ENCODE results near the gene LTBP3. TPM values are rescaled to one million over a fixed set of nuclear protein-coding genes. Genes with fewer than 3 reads are reported as not detected.

LTBP3 gene
- total and polyA plus RNA-seq, 2 experiments from 2014 or later, result 53.7 to 85.3 TPM

GRCh38 chr11:65562020-65562419 lies 3.9 kb upstream of the LTBP3 start:
- no peak overlapping the region for H3K4me2 ChIP-seq
- no peaks in the 10 kb centered on the region for H3K9me2 ChIP-seq (replicated peaks; ENCODE audit: insufficient read depth)
- no peak overlapping the region for H2AFZ ChIP-seq
- H3K4me1 ChIP-seq (ENCODE audit: insufficient read depth), result peaks cover 31% of the 10 kb centered on the region
- H4K20me1 ChIP-seq (ENCODE audit: insufficient read depth, poor library complexity, severe bottlenecking), result no peaks in the 10 kb centered on the region
- H3K4me3 ChIP-seq, result no peak overlapping the region
- H3K9me3 ChIP-seq (ENCODE audit: low read depth), result no peaks in the 10 kb centered on the region
- TF ChIP-seq, protein P1, sequence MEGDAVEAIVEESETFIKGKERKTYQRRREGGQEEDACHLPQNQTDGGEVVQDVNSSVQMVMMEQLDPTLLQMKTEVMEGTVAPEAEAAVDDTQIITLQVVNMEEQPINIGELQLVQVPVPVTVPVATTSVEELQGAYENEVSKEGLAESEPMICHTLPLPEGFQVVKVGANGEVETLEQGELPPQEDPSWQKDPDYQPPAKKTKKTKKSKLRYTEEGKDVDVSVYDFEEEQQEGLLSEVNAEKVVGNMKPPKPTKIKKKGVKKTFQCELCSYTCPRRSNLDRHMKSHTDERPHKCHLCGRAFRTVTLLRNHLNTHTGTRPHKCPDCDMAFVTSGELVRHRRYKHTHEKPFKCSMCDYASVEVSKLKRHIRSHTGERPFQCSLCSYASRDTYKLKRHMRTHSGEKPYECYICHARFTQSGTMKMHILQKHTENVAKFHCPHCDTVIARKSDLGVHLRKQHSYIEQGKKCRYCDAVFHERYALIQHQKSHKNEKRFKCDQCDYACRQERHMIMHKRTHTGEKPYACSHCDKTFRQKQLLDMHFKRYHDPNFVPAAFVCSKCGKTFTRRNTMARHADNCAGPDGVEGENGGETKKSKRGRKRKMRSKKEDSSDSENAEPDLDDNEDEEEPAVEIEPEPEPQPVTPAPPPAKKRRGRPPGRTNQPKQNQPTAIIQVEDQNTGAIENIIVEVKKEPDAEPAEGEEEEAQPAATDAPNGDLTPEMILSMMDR (IDR thresholded peaks at IDR 0.05; ENCODE audit: poor library complexity), result no peak
- TF ChIP-seq EZH2phosphoT487 (IDR thresholded peaks at IDR 0.05; ENCODE audit: low read depth, severe bottlenecking, unreplicated experiment) (no peak), EZH2 (IDR thresholded peaks at IDR 0.05; ENCODE audit: borderline replicate concordance) (no peak)
- 89% methylated on average over 7 of the region's 7 CpGs for WGBS (ENCODE audit: low lambda C conversion rate, missing lambda C conversion rate)
- H3K79me2 ChIP-seq, result peaks cover 8% of the 10 kb centered on the region
- no peak for DNase-seq (ENCODE audit: low spot score)
- H3K27me3 ChIP-seq, result no peaks in the 10 kb centered on the region
- no peak overlapping the region for H3K27ac ChIP-seq
- no peaks in the 10 kb centered on the region for H3K36me3 ChIP-seq (replicated peaks; ENCODE audit: insufficient read depth, low read depth)

DNA sequence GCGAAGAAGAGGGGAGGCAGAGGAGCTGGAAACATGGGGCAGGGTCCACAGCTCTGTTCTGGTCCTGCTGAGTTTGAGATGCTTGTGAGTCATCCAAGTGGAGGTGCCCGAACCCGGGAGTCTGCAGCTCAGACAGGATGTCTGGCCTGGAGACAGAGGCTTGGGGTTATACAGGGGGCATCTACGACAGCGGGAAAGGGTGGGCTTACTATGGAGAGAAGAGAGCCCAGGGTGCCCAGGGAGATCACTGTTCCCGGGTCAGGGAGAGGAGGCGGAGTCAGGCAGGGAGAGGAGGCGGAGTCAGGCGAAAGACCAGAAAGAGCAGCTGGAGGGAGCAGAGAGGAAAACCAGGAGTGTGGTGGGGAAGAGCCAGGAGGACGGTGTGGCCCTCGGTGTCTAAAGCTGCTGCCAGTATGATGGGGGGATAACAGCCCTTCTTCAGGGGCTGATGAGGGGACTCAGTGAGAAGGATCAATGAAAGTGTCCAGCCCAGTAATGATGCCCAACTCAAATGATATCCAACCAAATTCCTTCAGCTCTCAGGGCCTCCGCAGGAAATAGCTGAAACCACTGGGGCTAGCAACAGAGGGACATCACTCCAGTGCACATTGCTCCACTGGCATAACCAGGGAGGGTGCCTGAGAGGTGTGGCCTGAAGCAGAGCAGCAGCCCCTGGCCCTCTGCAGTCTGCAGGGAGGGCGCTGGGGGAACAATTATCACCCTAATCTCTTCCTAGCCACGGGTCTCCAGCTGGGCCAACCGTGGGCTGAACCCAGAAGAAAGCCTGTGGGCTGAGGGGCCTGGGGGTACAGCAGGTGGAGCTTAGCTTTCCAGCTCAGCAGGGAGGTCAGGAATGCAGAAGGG lies 2.6 kb upstream of the LTBP3 start:
- Histone ChIP-seq H3K4me1 (ENCODE audit: insufficient read depth) (peaks cover 44% of the 10 kb centered on the region), H3K4me2 (no peak overlapping the region), H4K20me1 (ENCODE audit: insufficient read depth, poor library complexity, severe bottlenecking) (no peaks in the 10 kb centered on the region)

GRCh38 chr11:65559951-65560537 lies 1.9 kb upstream of the LTBP3 start:
- H3K27ac ChIP-seq, result peak overlapping the region; percentile 98
- peak; percentile 65 for DNase-seq (ENCODE audit: low spot score)
- peaks cover 51% of the 10 kb centered on the region for H3K4me1 ChIP-seq (ENCODE audit: insufficient read depth)
- H3K9me2 ChIP-seq (replicated peaks; ENCODE audit: insufficient read depth), result no peaks in the 10 kb centered on the region
- no peaks in the 10 kb centered on the region for H3K27me3 ChIP-seq
- H3K4me3 ChIP-seq, result no peak overlapping the region
- H3K4me2 ChIP-seq, result no peak overlapping the region
- no peaks in the 10 kb centered on the region for H3K36me3 ChIP-seq (replicated peaks; ENCODE audit: insufficient read depth, low read depth)
- H2AFZ ChIP-seq, result no peak overlapping the region
- no peaks in the 10 kb centered on the region for H4K20me1 ChIP-seq (ENCODE audit: insufficient read depth, poor library complexity, severe bottlenecking)
- 44% methylated on average over 5 of the region's 5 CpGs for WGBS (ENCODE audit: low lambda C conversion rate, missing lambda C conversion rate)
- H3K79me2 ChIP-seq, result peaks cover 18% of the 10 kb centered on the region
- TF ChIP-seq EZH2phosphoT487 (IDR thresholded peaks at IDR 0.05; ENCODE audit: low read depth, severe bottlenecking, unreplicated experiment), result no peak
- TF ChIP-seq, protein P1 (IDR thresholded peaks at IDR 0.05; ENCODE audit: poor library complexity), result no peak
- TF ChIP-seq EZH2 (IDR thresholded peaks at IDR 0.05; ENCODE audit: borderline replicate concordance), result no peak
- no peaks in the 10 kb centered on the region for H3K9me3 ChIP-seq (ENCODE audit: low read depth)

More for the DNA sequence above, 2.6 kb upstream of the LTBP3 start:
- TF ChIP-seq EZH2 (IDR thresholded peaks at IDR 0.05; ENCODE audit: borderline replicate concordance), result no peak
- no peak for TF ChIP-seq EZH2phosphoT487 (IDR thresholded peaks at IDR 0.05; ENCODE audit: low read depth, severe bottlenecking, unreplicated experiment)
- TF ChIP-seq, protein P1 (IDR thresholded peaks at IDR 0.05; ENCODE audit: poor library complexity), result no peak
- 24% methylated on average over 15 of the region's 15 CpGs for WGBS (ENCODE audit: low lambda C conversion rate, missing lambda C conversion rate)
- H3K9me2 ChIP-seq (replicated peaks; ENCODE audit: insufficient read depth), result no peaks in the 10 kb centered on the region
- no peaks in the 10 kb centered on the region for H3K27me3 ChIP-seq
- H3K4me3 ChIP-seq, result no peak overlapping the region
- H2AFZ ChIP-seq, result no peak overlapping the region
- no peaks in the 10 kb centered on the region for H3K9me3 ChIP-seq (ENCODE audit: low read depth)
- peak; percentile 69 for DNase-seq (ENCODE audit: low spot score)
- no peaks in the 10 kb centered on the region for H3K36me3 ChIP-seq (replicated peaks; ENCODE audit: insufficient read depth, low read depth)
- H3K79me2 ChIP-seq, result peaks cover 11% of the 10 kb centered on the region
- H3K27ac ChIP-seq, result peak overlapping the region; percentile 98
